WTC11 (cell line): ENCODE results near the gene TIMM50. TPM values are rescaled to one million over a fixed set of nuclear protein-coding genes. Genes with fewer than 3 reads are reported as not detected.

Experiments used
- ATAC-seq: fragments of 200-7000 bp; cut with Tn5 transposase; 2 replicates; pipeline ENCODE4 v1.10.0; 2021; ENCODE audit warnings: mild to moderate bottlenecking, moderate library complexity
- CTCF ChIA-PET: fragments of 300-600 bp; sonication (Branson Sonifier 250); formaldehyde crosslinking; loops from one replicate; lab custom pipeline; 2021; ENCODE audit warnings: antibody characterized with exemption; lab: Charles Lee
- POLR2A ChIA-PET: fragments of 350-600 bp; sonication (Branson Sonifier 250); formaldehyde crosslinking; loops from one replicate; lab custom pipeline; 2021; ENCODE audit warnings: antibody characterized with exemption; lab: Charles Lee
- DNase-seq: peaks from one replicate; pipeline ENCODE4 v3.0.0; 2021; ENCODE audit warnings: low spot score
- H3K27ac Mint-ChIP-seq: 2 replicates; pipeline ENCODE4 v1.8.0; 2021; ENCODE audit warnings: mixed read lengths
- H3K27me3 Mint-ChIP-seq: 2 replicates; pipeline ENCODE4 v1.8.0; 2021; ENCODE audit warnings: low read depth, mild to moderate bottlenecking, moderate library complexity, mixed read lengths
- H3K36me3 Mint-ChIP-seq: 2 replicates; pipeline ENCODE4 v1.8.0; 2021; ENCODE audit warnings: mixed read lengths
- H3K4me1 Mint-ChIP-seq: 2 replicates; pipeline ENCODE4 v1.8.0; 2022; ENCODE audit warnings: mixed read lengths
- H3K4me3 Mint-ChIP-seq: 2 replicates; pipeline ENCODE4 v1.8.0; 2021; ENCODE audit warnings: mild to moderate bottlenecking, moderate library complexity, mixed read lengths
- H3K9me3 Mint-ChIP-seq: 2 replicates; pipeline ENCODE4 v1.8.0; 2021; ENCODE audit warnings: mixed read lengths
- ATF1 ChIP-seq: sonication (generic); formaldehyde crosslinking; IDR thresholded peaks from 2 replicates; pipeline ENCODE4 v1.8.1; 2023; ENCODE audit warnings: mild to moderate bottlenecking, moderate library complexity, missing genetic modification reagents
- ATF6 ChIP-seq: sonication (generic); formaldehyde crosslinking; IDR thresholded peaks from 2 replicates; pipeline ENCODE4 v1.8.1; 2023; ENCODE audit warnings: mild to moderate bottlenecking, missing genetic modification reagents
- CREB1 ChIP-seq: sonication (generic); formaldehyde crosslinking; IDR thresholded peaks from 2 replicates; pipeline ENCODE4 v1.8.0; 2023; ENCODE audit warnings: mild to moderate bottlenecking, missing genetic modification reagents
- CREM ChIP-seq: sonication (generic); formaldehyde crosslinking; IDR thresholded peaks from 2 replicates; pipeline ENCODE4 v1.8.1; 2022; ENCODE audit warnings: mild to moderate bottlenecking, missing genetic modification reagents, moderate library complexity
- E2F4 ChIP-seq: sonication (generic); formaldehyde crosslinking; IDR thresholded peaks from 2 replicates; pipeline ENCODE4 v1.8.1; 2022; ENCODE audit warnings: low read depth, mild to moderate bottlenecking, moderate library complexity, missing genetic modification reagents, borderline replicate concordance
- ESRRA ChIP-seq: sonication (generic); formaldehyde crosslinking; IDR thresholded peaks from 2 replicates; pipeline ENCODE4 v1.8.1; 2022; ENCODE audit warnings: mild to moderate bottlenecking, missing genetic modification reagents, borderline replicate concordance
- FOXK1 ChIP-seq: sonication (generic); formaldehyde crosslinking; IDR thresholded peaks from 2 replicates; pipeline ENCODE4 v1.8.0; 2022; ENCODE audit warnings: mild to moderate bottlenecking, moderate library complexity, missing genetic modification reagents
- FOXP4 ChIP-seq: sonication (generic); formaldehyde crosslinking; IDR thresholded peaks from 2 replicates; pipeline ENCODE4 v1.8.0; 2022; ENCODE audit warnings: mild to moderate bottlenecking, missing genetic modification reagents
- GRHL2 ChIP-seq: fragments of 250-450 bp; sonication (Bioruptor Pico); IDR thresholded peaks from 2 replicates; pipeline ENCODE4 v1.8.0; 2022; ENCODE audit warnings: mild to moderate bottlenecking, moderate library complexity; ENCODE audit not compliant: insufficient replicate concordance, severe bottlenecking
- JAZF1 ChIP-seq: fragments of 250-450 bp; sonication (Bioruptor Pico); IDR thresholded peaks from 2 replicates; pipeline ENCODE4 v1.9.0; 2021; ENCODE audit warnings: moderate library complexity, mild to moderate bottlenecking, inconsistent platforms
- JUN ChIP-seq: sonication (generic); formaldehyde crosslinking; IDR thresholded peaks from 2 replicates; pipeline ENCODE4 v1.8.0; 2023; ENCODE audit warnings: mild to moderate bottlenecking, missing genetic modification reagents
- NR1H2 ChIP-seq: sonication (generic); formaldehyde crosslinking; IDR thresholded peaks from 2 replicates; pipeline ENCODE4 v1.9.0; 2021; ENCODE audit warnings: mild to moderate bottlenecking, moderate library complexity, missing genetic modification reagents
- PRDM15 ChIP-seq: sonication (generic); formaldehyde crosslinking; IDR thresholded peaks from 2 replicates; pipeline ENCODE4 v1.8.0; 2022; ENCODE audit warnings: missing genetic modification reagents
- USF1 ChIP-seq: sonication (generic); formaldehyde crosslinking; IDR thresholded peaks from 2 replicates; pipeline ENCODE4 v1.8.0; 2022; ENCODE audit warnings: mild to moderate bottlenecking, missing genetic modification reagents
- ZBTB43 ChIP-seq: sonication (generic); formaldehyde crosslinking; IDR thresholded peaks from 2 replicates; pipeline ENCODE4 v1.8.1; 2023; ENCODE audit warnings: mild to moderate bottlenecking, missing genetic modification reagents
- total RNA-seq: library from RNA; stranded (reverse); gene quantifications from 3 replicates; pipeline ENCODE4 v1.2.3, GENCODE V29; 2021

Gene TIMM50
- total RNA-seq, 1 experiment from 2014 or later: 154 TPM

GRCh38 chr19:39518975-39519374, 38.3 kb downstream of the TIMM50 start (continued):
- no peak for TF ChIP-seq ATF6 (CRISPR knock-in tag)

GRCh38 chr19:39520541-39521484, 40.2 kb downstream of the TIMM50 start:
- no peak for DNase-seq
- POLR2A ChIA-PET: interaction anchor here (0.7 kb wide), 1 partner anchor 32 kb away, joined by 4 read pairs; no protein-coding TSS in a partner anchor
- CTCF ChIA-PET: interaction anchor here (1.2 to 3.3 kb wide), 3 partner anchors 8 to 23 kb away, joined by 3 to 21 read pairs (median 8); partner anchors contain the start of gene EID2B

More at GRCh38 chr19:39520541-39521484, 40.2 kb downstream of the TIMM50 start:
- no peak for ATAC-seq
- Mint-ChIP-seq H3K36me3 (peaks cover 16% of the 10 kb centered on the region), H3K27ac (no peak overlapping the region), H3K9me3 (no peaks in the 10 kb centered on the region; the same call in 1 of the 2 replicates), H3K4me3 (no peak overlapping the region), H3K27me3 (no peaks in the 10 kb centered on the region; the same call in 1 of the 2 replicates), H3K4me1 (peaks cover 24% of the 10 kb centered on the region)
- no peak for TF ChIP-seq ATF1
- TF ChIP-seq JAZF1 (CRISPR knock-in tag): no peak
- TF ChIP-seq CREB1 (CRISPR knock-in tag): no peak
- no peak for TF ChIP-seq CREM
- no peak for TF ChIP-seq E2F4 (CRISPR knock-in tag)
- no peak for TF ChIP-seq GRHL2
- TF ChIP-seq ZBTB43 (CRISPR knock-in tag): no peak
- no peak for TF ChIP-seq FOXP4 (CRISPR knock-in tag)
- TF ChIP-seq FOXK1: no peak
- TF ChIP-seq JUN (CRISPR knock-in tag): no peak
- TF ChIP-seq USF1 (CRISPR knock-in tag): no peak
- no peak for TF ChIP-seq NR1H2 (CRISPR knock-in tag)
- TF ChIP-seq ESRRA (CRISPR knock-in tag): no peak
- TF ChIP-seq PRDM15: no peak
